GM12872 (cell line): Measurements from ENCODE around the gene CLTC.

Experiments used
- CTCF ChIP-seq: IDR thresholded peaks from 3 replicates; pipeline ENCODE4 v1.5.1; 2011; ENCODE audit warnings: low read depth, mild to moderate bottlenecking, low read length, moderate library complexity; ENCODE audit not compliant: insufficient read depth

Gene CLTC

DNA sequence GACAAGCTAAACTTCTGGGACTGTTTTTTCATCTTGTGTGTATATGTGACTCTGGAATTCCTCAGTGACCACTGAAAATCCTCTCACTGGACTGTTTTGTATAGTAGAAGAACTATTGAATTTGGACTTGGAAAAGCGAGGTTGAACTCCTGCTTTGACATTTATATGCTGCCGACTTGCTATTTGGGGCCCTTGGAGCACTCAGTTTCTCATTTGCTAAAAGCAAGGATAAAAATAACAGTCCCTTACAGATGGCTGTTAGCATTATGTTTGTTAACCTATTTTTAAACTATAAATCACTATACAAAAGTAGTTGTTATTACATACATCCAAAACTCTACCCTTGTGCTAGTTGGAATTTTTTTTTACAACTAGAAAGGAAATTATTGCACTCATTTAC, 96.7 kb downstream of the CLTC start:
- TF ChIP-seq CTCF = no peak

GRCh38 chr17:59719526-59719925, 99.8 kb downstream of the CLTC start:
- no peak for TF ChIP-seq CTCF

DNA sequence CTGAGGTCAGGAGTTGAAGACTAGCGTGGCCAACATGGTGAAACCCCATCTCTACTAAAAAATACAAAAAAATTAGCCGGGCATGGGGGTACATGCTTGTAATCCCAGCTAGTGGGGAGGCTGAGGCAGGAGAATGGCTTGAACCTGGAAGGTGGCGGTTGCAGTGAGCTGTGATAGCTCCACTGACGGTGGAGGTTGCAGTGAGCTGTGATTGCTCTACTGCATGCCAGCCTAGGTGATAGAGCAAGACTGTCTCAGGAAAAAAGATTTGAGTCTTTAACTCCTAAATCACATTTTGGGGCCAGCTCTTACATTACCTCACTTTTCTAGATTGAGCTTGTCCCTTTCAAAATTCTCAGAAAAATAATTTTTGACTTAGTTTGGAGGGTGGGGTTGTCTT, 102.9 kb downstream of the CLTC start:
- TF ChIP-seq CTCF = no peak

GRCh38 chr17:59723041-59723440, 103.3 kb downstream of the CLTC start:
- TF ChIP-seq CTCF = no peak

DNA sequence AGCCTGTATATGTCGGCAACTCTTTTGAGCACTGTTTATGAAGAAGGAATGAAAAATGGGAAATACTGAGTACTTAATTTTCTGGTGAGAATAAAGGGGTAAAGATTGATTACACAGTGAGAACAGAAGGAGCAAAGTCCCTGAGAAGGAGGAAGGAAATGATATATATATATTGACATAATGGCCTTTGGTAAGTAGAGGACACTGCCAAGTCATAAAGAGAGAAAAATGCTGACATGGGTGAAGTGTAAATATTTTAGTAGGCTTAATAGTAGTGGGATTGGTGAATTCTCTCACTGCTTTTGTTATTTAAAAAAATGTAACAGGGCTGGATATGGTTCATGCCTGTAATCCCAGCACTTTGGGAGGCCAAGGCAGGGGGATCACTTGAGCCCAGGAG, 103.9 kb downstream of the CLTC start:
- TF ChIP-seq CTCF = no peak

GRCh38 chr17:59725691-59726090, 106.0 kb downstream of the CLTC start:
- no peak for TF ChIP-seq CTCF

DNA sequence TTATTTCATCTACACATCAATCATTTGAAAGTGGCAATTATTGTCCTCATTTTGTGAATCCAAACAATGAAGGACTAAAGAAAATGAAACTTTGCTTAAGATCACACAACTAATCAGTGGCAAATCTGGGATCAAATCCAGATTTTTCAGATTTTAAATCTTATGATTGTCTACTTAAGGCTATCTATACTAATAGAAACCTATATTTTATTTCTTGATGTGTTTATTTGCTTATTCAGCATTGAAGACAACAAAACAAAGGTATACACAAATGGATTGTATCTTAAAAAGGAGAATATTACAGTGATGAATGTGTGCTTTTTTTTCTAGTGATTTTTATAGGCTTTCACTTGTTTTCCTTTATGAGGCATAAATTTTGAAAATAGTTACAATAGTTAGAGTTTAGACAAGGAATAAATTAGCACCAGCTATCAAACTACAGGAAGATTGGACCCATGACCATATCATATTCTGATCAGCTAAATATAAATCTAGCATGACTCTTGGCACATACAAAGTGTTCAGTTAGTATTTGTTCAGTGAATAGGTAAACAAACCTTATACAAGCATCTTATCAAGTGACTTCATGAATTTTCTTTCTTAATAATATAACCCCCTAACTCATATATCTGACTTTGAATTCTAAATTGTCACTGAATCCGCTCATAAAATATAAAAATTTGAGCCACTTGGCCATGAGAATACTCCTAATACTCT, 108.3 kb downstream of the CLTC start:
- no peak for TF ChIP-seq CTCF
